ENCODE measurements around the gene MGARP. TPM values are rescaled to one million over a fixed set of nuclear protein-coding genes. Genes with fewer than 3 reads are reported as not detected.

Gene MGARP
- total and polyA plus RNA-seq, 4 donors, result 0.17 to 0.87 (median 0.36) TPM

DNA sequence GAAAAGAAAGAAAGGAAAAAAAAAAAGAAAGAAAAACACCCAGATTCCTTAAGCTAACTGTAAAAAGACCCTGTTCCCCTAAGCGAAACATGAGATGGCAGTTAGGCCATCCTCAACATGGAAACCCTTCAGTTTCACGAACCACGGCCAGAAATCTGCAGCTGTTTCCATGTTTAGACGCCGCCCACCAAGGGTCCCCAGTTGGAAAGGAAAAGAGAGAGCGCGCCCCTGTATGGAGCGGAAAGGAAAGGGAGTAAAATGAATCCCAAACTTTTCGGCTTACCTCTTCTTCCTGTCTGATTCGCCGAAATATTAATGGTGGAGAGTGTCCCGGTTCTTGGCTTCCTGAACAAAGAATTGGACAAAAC lies 38.3 kb downstream of the MGARP start:
- H3K27me3 ChIP-seq (ENCODE audit: control insufficient read depth in 3 of 3, insufficient read depth in 3 of 3, low read length in 2 of 3), result no peaks in the 10 kb centered on the region
- H3K9me3 ChIP-seq (ENCODE audit: control insufficient read depth in 4 of 4, insufficient read depth in 3 of 4, low read length in 3 of 4), result peaks cover 0 to 2% (median 0%) of the 10 kb centered on the region in 4 donors
- no peak overlapping the region for H3K27ac ChIP-seq (ENCODE audit: low read depth in 1 of 2, low read length in 1 of 2)
- WGBS, 2 donors, result 95 to 96% methylated on average over 12 of the region's 12 CpGs
- no peak overlapping the region for H3K9ac ChIP-seq (ENCODE audit: insufficient read depth in 1 of 2, low read length in 2 of 2)
- no peak overlapping the region for H3K4me3 ChIP-seq
- DNase-seq, result no peak
- ATAC-seq (ENCODE audit: insufficient read depth, low FRiP score), result no peak
- peaks cover 0 to 3% (median 0%) of the 10 kb centered on the region in 5 donors for H3K4me1 ChIP-seq (ENCODE audit: control insufficient read depth in 5 of 5, insufficient read depth in 5 of 5, low read length in 5 of 5)
- H3K36me3 ChIP-seq (ENCODE audit: control insufficient read depth in 4 of 4, insufficient read depth in 4 of 4, low read length in 4 of 4), result no peaks in the 10 kb centered on the region
- TF ChIP-seq, protein P1, sequence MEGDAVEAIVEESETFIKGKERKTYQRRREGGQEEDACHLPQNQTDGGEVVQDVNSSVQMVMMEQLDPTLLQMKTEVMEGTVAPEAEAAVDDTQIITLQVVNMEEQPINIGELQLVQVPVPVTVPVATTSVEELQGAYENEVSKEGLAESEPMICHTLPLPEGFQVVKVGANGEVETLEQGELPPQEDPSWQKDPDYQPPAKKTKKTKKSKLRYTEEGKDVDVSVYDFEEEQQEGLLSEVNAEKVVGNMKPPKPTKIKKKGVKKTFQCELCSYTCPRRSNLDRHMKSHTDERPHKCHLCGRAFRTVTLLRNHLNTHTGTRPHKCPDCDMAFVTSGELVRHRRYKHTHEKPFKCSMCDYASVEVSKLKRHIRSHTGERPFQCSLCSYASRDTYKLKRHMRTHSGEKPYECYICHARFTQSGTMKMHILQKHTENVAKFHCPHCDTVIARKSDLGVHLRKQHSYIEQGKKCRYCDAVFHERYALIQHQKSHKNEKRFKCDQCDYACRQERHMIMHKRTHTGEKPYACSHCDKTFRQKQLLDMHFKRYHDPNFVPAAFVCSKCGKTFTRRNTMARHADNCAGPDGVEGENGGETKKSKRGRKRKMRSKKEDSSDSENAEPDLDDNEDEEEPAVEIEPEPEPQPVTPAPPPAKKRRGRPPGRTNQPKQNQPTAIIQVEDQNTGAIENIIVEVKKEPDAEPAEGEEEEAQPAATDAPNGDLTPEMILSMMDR (IDR thresholded peaks at IDR 0.05; ENCODE audit: control extremely low read depth, extremely low read depth), result no peak

DNA sequence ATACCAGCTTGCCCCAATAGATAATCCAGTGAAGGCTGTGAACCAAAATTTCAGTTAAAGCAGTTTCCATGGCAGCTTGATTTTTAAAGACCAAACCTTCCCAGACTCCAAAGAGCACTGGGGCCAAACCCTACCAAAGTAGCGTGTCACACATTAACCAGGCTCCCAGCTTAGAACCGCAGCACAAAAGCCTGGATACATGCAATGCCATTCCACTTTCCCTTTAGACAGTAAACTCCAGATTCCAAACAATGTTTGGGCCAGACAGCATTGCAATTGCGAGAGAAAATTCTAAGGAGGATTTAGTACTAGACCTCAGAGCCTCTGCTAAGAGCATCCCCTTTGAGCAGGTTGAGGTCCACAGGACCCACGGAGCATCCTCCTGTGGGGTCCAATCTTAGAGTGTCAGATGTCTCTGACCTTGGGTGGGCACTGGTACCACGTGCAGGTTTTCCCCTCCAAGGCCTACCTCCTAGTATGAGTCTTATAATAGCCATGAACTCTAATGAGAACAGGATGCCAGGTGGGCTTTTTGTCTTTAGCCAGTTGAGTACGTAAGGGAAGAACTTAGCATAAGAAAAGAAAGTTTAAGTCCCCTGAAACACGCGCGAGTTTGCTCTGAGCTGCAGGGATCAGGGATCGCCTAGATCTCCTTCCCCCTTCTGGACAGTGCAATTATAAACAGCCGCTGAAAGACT lies 38.8 kb downstream of the MGARP start:
- DNase-seq (no peak), ATAC-seq (ENCODE audit: insufficient read depth, low FRiP score) (no peak)
- WGBS, 2 donors, result 91 to 93% methylated on average over 11 of the region's 11 CpGs
- Histone ChIP-seq H3K36me3 (ENCODE audit: control insufficient read depth in 4 of 4, insufficient read depth in 4 of 4, low read length in 4 of 4) (no peaks in the 10 kb centered on the region), H3K9me3 (ENCODE audit: control insufficient read depth in 4 of 4, insufficient read depth in 3 of 4, low read length in 3 of 4) (peaks cover 0 to 2% (median 0%) of the 10 kb centered on the region in 4 donors), H3K4me1 (ENCODE audit: control insufficient read depth in 5 of 5, insufficient read depth in 5 of 5, low read length in 5 of 5) (peaks cover 0 to 1% (median 0%) of the 10 kb centered on the region in 5 donors), H3K9ac (ENCODE audit: insufficient read depth in 1 of 2, low read length in 2 of 2) (no peak overlapping the region), H3K27me3 (ENCODE audit: control insufficient read depth in 3 of 3, insufficient read depth in 3 of 3, low read length in 2 of 3) (no peaks in the 10 kb centered on the region), H3K27ac (ENCODE audit: low read depth in 1 of 2, low read length in 1 of 2) (no peak overlapping the region), H3K4me3 (no peak overlapping the region)
- TF ChIP-seq, protein P1 (IDR thresholded peaks at IDR 0.05; ENCODE audit: control extremely low read depth, extremely low read depth), result no peak

DNA sequence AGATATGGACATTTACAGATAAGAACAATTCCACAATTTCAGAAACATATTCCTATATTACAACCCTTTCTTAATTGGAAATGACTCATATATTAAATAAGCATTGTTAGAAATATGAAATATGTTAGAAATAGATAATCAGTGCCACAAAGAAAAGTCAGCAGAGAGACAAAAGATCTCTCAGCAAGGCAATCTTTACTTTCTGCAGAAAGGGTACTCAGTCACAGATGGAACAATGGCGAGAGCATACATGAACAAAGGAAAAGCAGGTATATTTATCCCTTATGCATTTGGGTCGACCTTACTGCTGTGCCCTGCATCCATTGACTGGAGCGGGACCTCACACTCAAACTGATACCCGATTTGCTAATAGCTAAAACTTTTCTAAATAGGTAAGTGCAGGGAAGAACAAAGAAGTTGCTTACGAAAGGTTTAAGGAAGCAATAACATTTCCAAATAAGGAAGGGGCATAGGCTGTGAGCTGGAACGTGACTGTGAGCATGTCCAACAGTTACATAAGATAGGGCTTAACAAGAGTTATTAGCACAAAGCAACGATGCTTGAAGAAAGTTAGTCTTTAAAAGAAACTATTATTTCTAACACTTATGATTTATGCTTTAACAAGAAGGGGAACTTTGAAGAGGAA lies 40.8 kb downstream of the MGARP start:
- Histone ChIP-seq H3K27ac (ENCODE audit: low read depth in 1 of 2, low read length in 1 of 2) (no peak overlapping the region), H3K9me3 (ENCODE audit: control insufficient read depth in 4 of 4, insufficient read depth in 3 of 4, low read length in 3 of 4) (peaks cover 0 to 2% (median 0%) of the 10 kb centered on the region in 4 donors), H3K9ac (ENCODE audit: insufficient read depth in 1 of 2, low read length in 2 of 2) (no peak overlapping the region), H3K36me3 (ENCODE audit: control insufficient read depth in 4 of 4, insufficient read depth in 4 of 4, low read length in 4 of 4) (no peaks in the 10 kb centered on the region), H3K27me3 (ENCODE audit: control insufficient read depth in 3 of 3, insufficient read depth in 3 of 3, low read length in 2 of 3) (no peaks in the 10 kb centered on the region), H3K4me1 (ENCODE audit: control insufficient read depth in 5 of 5, insufficient read depth in 5 of 5, low read length in 5 of 5) (no peaks in the 10 kb centered on the region), H3K4me3 (no peak overlapping the region)
- DNase-seq, result no peak
- TF ChIP-seq, protein P1 (IDR thresholded peaks at IDR 0.05; ENCODE audit: control extremely low read depth, extremely low read depth), result no peak
- 64 to 80% methylated on average over 7 of the region's 7 CpGs for WGBS, 2 donors
- no peak for ATAC-seq (ENCODE audit: insufficient read depth, low FRiP score)
